ENCODE measurements around the gene C1QTNF7.

DNA sequence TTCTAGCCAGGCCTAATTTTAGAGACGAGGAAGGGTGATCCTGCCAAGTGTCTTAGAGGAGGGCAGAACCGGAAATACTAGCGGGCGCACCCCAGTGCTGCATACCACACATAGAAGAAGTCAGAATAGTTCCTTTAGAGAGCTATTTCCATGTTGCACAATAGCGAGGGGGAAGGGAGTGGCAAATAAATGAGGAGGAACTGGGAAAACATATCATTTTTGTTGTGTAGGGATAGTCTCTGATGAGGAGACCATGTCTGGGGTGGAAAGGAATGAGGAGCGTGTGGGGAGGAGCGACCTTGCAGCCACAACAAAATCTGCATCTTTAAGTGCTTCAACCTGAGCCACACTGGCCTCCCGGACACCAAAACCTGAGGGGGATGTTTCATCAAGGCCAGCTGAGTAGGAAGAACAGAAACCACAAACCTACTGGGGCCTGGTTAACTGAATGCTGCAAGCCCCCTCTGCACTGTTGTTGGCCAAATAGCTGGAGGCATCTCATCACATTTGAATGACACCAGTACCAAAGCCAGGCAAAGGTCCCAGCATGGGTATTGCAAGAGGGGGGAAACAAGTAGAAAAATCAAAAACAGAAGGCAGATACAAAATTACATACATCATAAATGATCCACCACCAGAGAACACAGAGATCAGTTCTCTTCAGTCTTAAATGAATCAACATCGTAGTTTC lies 26.7 kb upstream of the C1QTNF7 start:
- TF ChIP-seq ZNF561 (tag by site-specific recombination; IDR thresholded peaks at IDR 0.05; ENCODE audit: borderline replicate concordance) (no peak), CTCF (tag by site-specific recombination; IDR thresholded peaks at IDR 0.05) (no peak), ZNF138 (tag by site-specific recombination; IDR thresholded peaks at IDR 0.05; ENCODE audit: borderline replicate concordance) (no peak)
